SK-N-SH (cell line): ENCODE data around the gene EPHX1. TPM values are rescaled to one million over a fixed set of nuclear protein-coding genes. Genes with fewer than 3 reads are reported as not detected.

Source experiments
- CTCF ChIA-PET: fragments of 300-600, 350-600 bp; formaldehyde crosslinking; extraction: SDS; loops from one replicate; lab custom pipeline; 2021; lab: Yijun Ruan, JAX
- POLR2A ChIA-PET: fragments of 350-600 bp; sonication (Branson Sonifier 250); formaldehyde crosslinking; extraction: SDS; loops from one replicate; lab custom pipeline; 2020; ENCODE audit warnings: antibody characterized with exemption, inconsistent platforms; lab: Yijun Ruan, JAX
- DNase-seq: peaks from one replicate; pipeline ENCODE4 v3.0.0; 2012
- H2AFZ ChIP-seq: fragments of 200-600 bp; sonication (generic); 2 replicates; pipeline ENCODE4 v1.8.1; 2016; ENCODE audit warnings: antibody characterized with exemption, mild to moderate bottlenecking, low read depth
- H3F3A ChIP-seq: fragments of 200-600 bp; sonication (generic); replicated peaks from 2 replicates; pipeline ENCODE3; 2016; ENCODE audit warnings: antibody characterized with exemption, mild to moderate bottlenecking; ENCODE audit not compliant: insufficient read depth
- H3K27ac ChIP-seq, 2 experiments: fragments of 200-500 bp in 1 of 2; fragments of 200-600 bp in 1 of 2; sonication (Bioruptor generic) in 1 of 2; sonication (generic), shearing (Covaris generic) in 1 of 2; 2 replicates each; pipeline versions ENCODE4 v1.5.1 to v1.6.1; 2014 to 2016; ENCODE audit warnings: low read depth in 2 of 2, inconsistent platforms in 1 of 2, low read length in 1 of 2, mild to moderate bottlenecking in 1 of 2, mixed read lengths in 1 of 2
- H3K27me3 ChIP-seq: fragments of 200-600 bp; sonication (generic), shearing (Covaris generic); 2 replicates; pipeline ENCODE4 v1.6.1; 2016; ENCODE audit warnings: mixed run types; ENCODE audit not compliant: insufficient read depth
- H3K36me3 ChIP-seq, 2 experiments: fragments of 200-500 bp in 1 of 2; fragments of 200-600 bp in 1 of 2; sonication (Bioruptor generic) in 1 of 2; sonication (generic) in 1 of 2; replicated peaks in 1 of 2; 2 replicates each; pipeline versions ENCODE3 to v1.5.1; 2014 to 2016; ENCODE audit warnings: low read length in 1 of 2, mild to moderate bottlenecking in 1 of 2; ENCODE audit not compliant: insufficient read depth in 2 of 2, control insufficient read depth in 1 of 2
- H3K4me1 ChIP-seq, 2 experiments: fragments of 200-500 bp in 1 of 2; fragments of 200-600 bp in 1 of 2; sonication (Bioruptor generic) in 1 of 2; sonication (generic), shearing (Covaris generic) in 1 of 2; 2 replicates each; pipeline versions ENCODE4 v1.5.1 to v1.6.1; 2014 to 2016; ENCODE audit warnings: low read depth in 1 of 2, low read length in 1 of 2, mixed run types in 1 of 2; ENCODE audit not compliant: insufficient read depth in 2 of 2, control insufficient read depth in 1 of 2
- H3K4me2 ChIP-seq: fragments of 200-600 bp; sonication (generic), shearing (Covaris generic); 2 replicates; pipeline ENCODE4 v1.6.1; 2017; ENCODE audit warnings: mixed run types
- H3K4me3 ChIP-seq, 2 experiments: fragments of 200-500 bp in 1 of 2; fragments of 200-600 bp in 1 of 2; sonication (Bioruptor generic) in 1 of 2; sonication (generic), shearing (Covaris generic) in 1 of 2; 2 replicates each; pipeline versions ENCODE4 v1.5.1 to v1.8.1; 2014 to 2016; ENCODE audit warnings: low read depth in 2 of 2, inconsistent platforms in 1 of 2, low read length in 1 of 2, mild to moderate bottlenecking in 1 of 2, mixed read lengths in 1 of 2, moderate library complexity in 1 of 2
- H3K79me2 ChIP-seq: fragments of 200-600 bp; sonication (generic); 2 replicates; pipeline ENCODE4 v1.8.1; 2017; ENCODE audit warnings: mild to moderate bottlenecking; ENCODE audit not compliant: insufficient read depth
- H3K9ac ChIP-seq: fragments of 200-600 bp; sonication (generic); 2 replicates; pipeline ENCODE4 v1.6.1; 2017; ENCODE audit warnings: mixed run types
- H3K9me2 ChIP-seq: fragments of 200-600 bp; sonication (generic); 2 replicates; pipeline ENCODE4 v1.6.1; 2017; ENCODE audit warnings: mixed run types
- H3K9me3 ChIP-seq: fragments of 200-600 bp; sonication (generic); 2 replicates; pipeline ENCODE4 v1.6.1; 2017; ENCODE audit warnings: mixed run types, mild to moderate bottlenecking, moderate library complexity
- H4K20me1 ChIP-seq: fragments of 200-600 bp; sonication (generic); 2 replicates; pipeline ENCODE4 v1.6.1; 2017; ENCODE audit warnings: mild to moderate bottlenecking, mixed run types; ENCODE audit not compliant: insufficient read depth
- CHD2 ChIP-seq: fragments of 150-350 bp; IDR thresholded peaks from 2 replicates; pipeline ENCODE4 v1.6.1; 2018; ENCODE audit warnings: low read length; ENCODE audit not compliant: partially characterized antibody
- FOSL2 ChIP-seq: IDR thresholded peaks from 2 replicates; pipeline ENCODE4 v1.4.0; 2012; ENCODE audit warnings: low read depth, mild to moderate bottlenecking, moderate library complexity, borderline replicate concordance
- FOXJ3 ChIP-seq: sonication (generic); formaldehyde crosslinking; IDR thresholded peaks from 2 replicates; pipeline ENCODE4 v1.5.1; 2020; ENCODE audit warnings: mild to moderate bottlenecking, missing genetic modification reagents
- FOXM1 ChIP-seq: IDR thresholded peaks from 2 replicates; pipeline ENCODE4 v1.4.0; 2012; ENCODE audit warnings: low read depth, mild to moderate bottlenecking
- GATA2 ChIP-seq: sonication (generic); formaldehyde crosslinking; IDR thresholded peaks from 2 replicates; pipeline ENCODE4 v1.5.0; 2020; ENCODE audit warnings: mild to moderate bottlenecking, missing genetic modification reagents
- IRF3 ChIP-seq: fragments of 150-350 bp; IDR thresholded peaks from 2 replicates; pipeline ENCODE4 v1.6.1; 2016; ENCODE audit warnings: mild to moderate bottlenecking, low read depth, low read length
- MAX ChIP-seq: IDR thresholded peaks from 2 replicates; pipeline ENCODE4 v1.4.0; 2012; ENCODE audit warnings: low read depth
- MEF2A ChIP-seq: IDR thresholded peaks from 2 replicates; pipeline ENCODE4 v1.4.0; 2012; ENCODE audit warnings: low read depth, borderline replicate concordance
- NRF1 ChIP-seq: IDR thresholded peaks from 2 replicates; pipeline ENCODE4 v1.6.1; 2012; ENCODE audit warnings: low read depth, mild to moderate bottlenecking, low read length
- POLR2AphosphoS5 ChIP-seq: IDR thresholded peaks from 2 replicates; pipeline ENCODE4 v1.6.1; 2012; ENCODE audit warnings: low read depth, low read length
- RAD21 ChIP-seq: IDR thresholded peaks from 2 replicates; pipeline ENCODE4 v1.6.1; 2012; ENCODE audit warnings: mild to moderate bottlenecking, low read length
- RCOR1 ChIP-seq: fragments of 150-350 bp; IDR thresholded peaks from 2 replicates; pipeline ENCODE4 v1.6.1; 2017; ENCODE audit warnings: antibody characterized with exemption, low read length
- RFX5 ChIP-seq: IDR thresholded peaks from 2 replicates; pipeline ENCODE4 v1.6.1; 2012; ENCODE audit warnings: mild to moderate bottlenecking, improper control_type of control experiment, low read length
- RXRA ChIP-seq: IDR thresholded peaks from 2 replicates; pipeline ENCODE4 v1.4.0; 2012; ENCODE audit warnings: low read depth, mild to moderate bottlenecking, borderline replicate concordance
- SIN3A ChIP-seq: IDR thresholded peaks from 2 replicates; pipeline ENCODE4 v1.6.1; 2012; ENCODE audit warnings: low read depth, mild to moderate bottlenecking, low read length, moderate library complexity, borderline replicate concordance
- TCF12 ChIP-seq: IDR thresholded peaks from 2 replicates; pipeline ENCODE4 v1.4.0; 2012
- TEAD4 ChIP-seq: IDR thresholded peaks from 2 replicates; pipeline ENCODE4 v1.4.0; 2012; ENCODE audit warnings: mild to moderate bottlenecking, borderline replicate concordance; ENCODE audit not compliant: insufficient read depth
- USF2 ChIP-seq: fragments of 150-350 bp; IDR thresholded peaks from 2 replicates; pipeline ENCODE4 v1.6.1; 2017; ENCODE audit warnings: antibody characterized with exemption, low read length, low read depth, borderline replicate concordance
- ZBTB33 ChIP-seq: IDR thresholded peaks from 2 replicates; pipeline ENCODE4 v1.4.0; 2012; ENCODE audit warnings: low read depth, borderline replicate concordance
- WGBS: methylation state at CpG from one replicate; pipeline ENCODE4 v1.1.6; 2017; ENCODE audit warnings: low lambda C conversion rate; 5-methylcytosine and 5-hydroxymethylcytosine counted together
- polyA plus RNA-seq, 3 experiments: library from polyadenylated mRNA; depleted of rRNA; stranded (reverse); fragments of >200 nt; gene quantifications; 2 replicates each; pipeline ENCODE4 v1.2.3, GENCODE V29; 2012

EPHX1 gene
- polyA plus RNA-seq, 1 of the 3 experiments (the other 2 are of a cell fraction), result 45.7 TPM

- H3K27me3 ChIP-seq, result no peaks in the 10 kb centered on the region
- CTCF ChIA-PET, result interaction anchor here (1.6 kb wide), 1 partner anchor 59 kb away, joined by 3 read pairs; no protein-coding TSS in a partner anchor
- DNase-seq, result no peak
- H3K4me2 ChIP-seq, result no peak overlapping the region
- no peaks in the 10 kb centered on the region for H3K9me2 ChIP-seq
- no peak overlapping the region for H3K4me3 ChIP-seq
- H3K9me3 ChIP-seq, result no peaks in the 10 kb centered on the region
- peaks cover 15 to 20% of the 10 kb centered on the region in 2 experiments for H3K36me3 ChIP-seq
- no peaks in the 10 kb centered on the region for H3F3A ChIP-seq
- no peak overlapping the region for H3K9ac ChIP-seq
- no peaks in the 10 kb centered on the region for H4K20me1 ChIP-seq
- TF ChIP-seq POLR2AphosphoS5 (no peak), RFX5 (no peak), IRF3 (no peak), CHD2 (no peak), MAX (no peak), FOXJ3 (CRISPR knock-in tag) (no peak), NRF1 (no peak), RCOR1 (no peak), ZBTB33 (no peak), RAD21 (no peak), SIN3A (no peak), USF2 (no peak), TCF12 (no peak), MEF2A (no peak), TEAD4 (no peak), GATA2 (CRISPR knock-in tag) (no peak), RXRA (no peak), FOSL2 (no peak), FOXM1 (no peak)
- WGBS, result 98% methylated on average over 6 of the region's 6 CpGs
- H3K27ac ChIP-seq, result no peak overlapping the region
- POLR2A ChIA-PET, result no interaction called here
- no peak overlapping the region for H2AFZ ChIP-seq
- H3K79me2 ChIP-seq, result no peaks in the 10 kb centered on the region
- H3K4me1 ChIP-seq, result no peaks in the 10 kb centered on the region; a peak in 1 of 4 replicates
Observed at GRCh38 chr1:225830841-225831240, 20.9 kb downstream of the EPHX1 start.
